Loucy (cell line): ENCODE measurements around the gene ZNF573.

Experiments used
- EZH2phosphoT487 ChIP-seq: fragments of 200-600 bp; IDR thresholded peaks from 2 replicates; pipeline ENCODE4 v1.6.1; 2018; ENCODE audit warnings: antibody characterized with exemption, mild to moderate bottlenecking, moderate library complexity, borderline replicate concordance
- TF ChIP-seq, protein P1 (sequence below): fragments of 200-600 bp; sonication (generic); conservative IDR thresholded peaks from 2 replicates; pipeline ENCODE4 v1.5.1; 2014; ENCODE audit warnings: mild to moderate bottlenecking, antibody characterized with exemption, low read length

DNA sequence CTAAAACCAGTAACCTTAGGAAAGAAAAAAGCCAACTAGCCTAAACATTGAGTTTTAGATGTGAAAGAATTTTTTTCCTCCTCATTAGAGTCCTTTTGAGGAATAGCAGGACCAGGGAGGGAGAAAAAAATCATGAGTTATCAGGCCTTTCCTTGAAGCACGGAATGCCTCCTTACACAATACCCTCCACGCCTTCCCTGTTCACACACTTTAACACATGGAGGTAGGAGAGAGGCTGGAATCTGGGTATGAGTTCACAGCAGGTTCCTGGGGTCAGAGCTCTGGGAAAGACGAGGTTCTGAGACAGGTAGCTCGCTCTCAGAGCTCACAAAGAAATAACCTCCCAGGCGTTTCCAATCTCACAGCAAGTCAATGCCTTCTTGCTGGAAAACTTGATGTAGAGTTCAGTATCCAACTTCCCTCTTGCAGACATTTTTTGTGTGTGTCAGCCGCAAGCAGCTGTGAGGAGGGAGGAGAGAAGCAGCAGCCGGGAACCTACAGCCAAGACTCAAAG lies 716 bp downstream of the ZNF573 start:
- TF ChIP-seq, protein P1, sequence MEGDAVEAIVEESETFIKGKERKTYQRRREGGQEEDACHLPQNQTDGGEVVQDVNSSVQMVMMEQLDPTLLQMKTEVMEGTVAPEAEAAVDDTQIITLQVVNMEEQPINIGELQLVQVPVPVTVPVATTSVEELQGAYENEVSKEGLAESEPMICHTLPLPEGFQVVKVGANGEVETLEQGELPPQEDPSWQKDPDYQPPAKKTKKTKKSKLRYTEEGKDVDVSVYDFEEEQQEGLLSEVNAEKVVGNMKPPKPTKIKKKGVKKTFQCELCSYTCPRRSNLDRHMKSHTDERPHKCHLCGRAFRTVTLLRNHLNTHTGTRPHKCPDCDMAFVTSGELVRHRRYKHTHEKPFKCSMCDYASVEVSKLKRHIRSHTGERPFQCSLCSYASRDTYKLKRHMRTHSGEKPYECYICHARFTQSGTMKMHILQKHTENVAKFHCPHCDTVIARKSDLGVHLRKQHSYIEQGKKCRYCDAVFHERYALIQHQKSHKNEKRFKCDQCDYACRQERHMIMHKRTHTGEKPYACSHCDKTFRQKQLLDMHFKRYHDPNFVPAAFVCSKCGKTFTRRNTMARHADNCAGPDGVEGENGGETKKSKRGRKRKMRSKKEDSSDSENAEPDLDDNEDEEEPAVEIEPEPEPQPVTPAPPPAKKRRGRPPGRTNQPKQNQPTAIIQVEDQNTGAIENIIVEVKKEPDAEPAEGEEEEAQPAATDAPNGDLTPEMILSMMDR: no peak
- TF ChIP-seq EZH2phosphoT487: no peak
